Transverse colon (tissue), 4 donors: ENCODE results near the gene SSBP2. TPM values are rescaled to one million over a fixed set of nuclear protein-coding genes. Genes with fewer than 3 reads are reported as not detected.

Experiments used
- DNase-seq: peaks from one replicate; pipeline ENCODE4 v3.0.0-alpha.2; 2019
- H3K27ac ChIP-seq, 4 donors: fragments of 200-600 bp; sonication (generic); 2 replicates each; pipeline ENCODE4 v1.5.1; 2016 to 2018; ENCODE audit warnings: inconsistent platforms in 4 of 4
- H3K27me3 ChIP-seq: fragments of 200-600 bp; sonication (generic); 2 replicates; pipeline ENCODE4 v1.5.1; 2017; ENCODE audit warnings: inconsistent platforms
- H3K36me3 ChIP-seq, 4 donors: fragments of 200-600 bp; sonication (generic); 2 replicates each; pipeline ENCODE4 v1.5.1; 2017 to 2019; ENCODE audit warnings: inconsistent platforms in 4 of 4
- H3K4me1 ChIP-seq, 4 donors: fragments of 200-600 bp; sonication (generic); 2 replicates each; pipeline ENCODE4 v1.5.1; 2017 to 2020; ENCODE audit warnings: inconsistent platforms in 4 of 4
- H3K4me3 ChIP-seq, 4 donors: fragments of 200-600 bp; sonication (generic); 1 replicate in 1 of 4; 2 replicates in 3 of 4; pipeline versions ENCODE4 v1.5.1 to v1.6.1; 2017 to 2019; ENCODE audit warnings: inconsistent platforms in 4 of 4
- H3K9me3 ChIP-seq, 2 donors: fragments of 200-600 bp; sonication (generic); 2 replicates each; pipeline ENCODE4 v1.5.1; 2017 to 2019; ENCODE audit warnings: inconsistent platforms in 2 of 2
- EP300 ChIP-seq: sonication (generic); formaldehyde crosslinking; IDR thresholded peaks from one replicate; pipeline ENCODE4 v1.6.1; 2017; ENCODE audit warnings: antibody characterized with exemption, low read depth
- POLR2A ChIP-seq: fragments of 450-650 bp; IDR thresholded peaks from one replicate; pipeline ENCODE4 v1.6.1; 2016; ENCODE audit warnings: antibody characterized with exemption, mild to moderate bottlenecking, moderate library complexity
- POLR2AphosphoS5 ChIP-seq, 3 donors: sonication (generic); formaldehyde crosslinking; IDR thresholded peaks; one replicate each; pipeline ENCODE4 v1.6.1; 2016; ENCODE audit warnings: antibody characterized with exemption in 3 of 3
- WGBS, 2 donors: methylation state at CpG; one replicate each; pipeline ENCODE4 v1.1.5; 2018; ENCODE audit warnings: low coverage in 1 of 2; 5-methylcytosine and 5-hydroxymethylcytosine counted together
- in situ Hi-C, 4 donors: fragments of 200-750 bp; cut with MboI; loops; one replicate each; pipeline versions ENCODE4 v1.15.0 to v1.15.1; 2017; ENCODE audit warnings: low sequenced_read_pairs in 3 of 4, low pct_ligation_motif_present in 1 of 4, low pct_unique_long_range_greater_than_20kb in 1 of 4
- intact Hi-C: fragments of 100-400 bp; cut with DNase I; formaldehyde crosslinking; loops from one replicate; pipeline ENCODE4 v1.15.1; 2023; ENCODE audit warnings: low total_unique reads
- total RNA-seq, 4 donors: library from RNA; depleted of rRNA; stranded (reverse); fragments of >200 nt; gene quantifications; one replicate each; pipeline ENCODE4 v1.1.0, GENCODE V29; 2016
- TF ChIP-seq, protein P1 (sequence below), 5 experiments: fragments of 200-600 bp in 3 of 5; fragments of 450-650 bp in 2 of 5; sonication (generic) in 3 of 5; IDR thresholded peaks; 1 replicate in 2 of 5; 2 replicates in 3 of 5; pipeline ENCODE4 v1.5.1; 2016 to 2017; ENCODE audit warnings: antibody characterized with exemption in 5 of 5, inconsistent platforms in 3 of 5, mild to moderate bottlenecking in 2 of 5, moderate library complexity in 1 of 5

The SSBP2 gene
- total RNA-seq, 4 donors from 2014 or later = 22.8 to 50.4 (median 34.4) TPM

DNA sequence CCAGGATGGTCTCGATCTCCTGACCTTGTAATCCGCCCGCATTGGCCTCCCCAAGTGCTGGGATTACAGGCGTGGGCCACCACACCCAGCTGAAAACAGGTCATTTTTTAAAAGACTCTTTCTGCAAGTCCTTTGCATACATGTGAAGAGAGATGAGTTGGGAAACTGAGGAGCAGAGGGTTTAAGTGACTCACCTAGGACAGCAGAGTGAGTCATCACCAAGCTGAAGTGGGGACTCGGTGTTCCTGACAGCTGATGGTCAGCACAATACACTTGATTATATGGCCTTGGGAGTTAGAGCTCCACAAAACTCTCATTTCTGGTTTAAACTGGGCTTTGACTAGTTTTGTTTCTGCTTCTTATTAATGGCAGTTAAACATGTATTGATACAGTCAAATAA is 38.1 kb upstream of the SSBP2 start:
- H3K4me1 ChIP-seq = peaks cover 8 to 21% (median 14%) of the 10 kb centered on the region in 4 donors
- no peak overlapping the region for H3K27ac ChIP-seq
- intact Hi-C loops = loop anchor here (2.0 kb wide), 1 partner anchor 62 kb away; no protein-coding TSS in a partner anchor

DNA sequence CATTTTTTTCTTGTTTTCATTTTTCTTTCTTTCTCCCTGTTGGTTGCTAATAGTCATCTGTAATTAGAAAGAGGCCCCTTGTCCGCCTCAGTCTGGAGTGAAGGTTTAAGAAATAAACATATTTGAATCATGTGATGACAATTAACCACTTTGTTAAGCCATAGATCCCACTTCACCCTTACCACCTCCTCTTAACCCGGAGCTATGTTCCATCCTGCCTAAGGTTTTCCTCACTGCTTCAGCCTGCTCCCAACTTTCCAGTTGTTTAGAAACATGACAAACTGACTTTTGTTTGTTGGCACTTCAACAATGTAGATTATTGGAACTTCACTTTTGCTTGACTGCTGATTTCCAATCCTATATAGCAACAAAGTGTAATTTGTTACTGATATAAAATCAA is 37.4 kb upstream of the SSBP2 start:
- no peaks in the 10 kb centered on the region for H3K9me3 ChIP-seq
- H3K36me3 ChIP-seq = no peaks in the 10 kb centered on the region
- H3K27me3 ChIP-seq = no peaks in the 10 kb centered on the region
- TF ChIP-seq POLR2A (no peak), EP300 (no peak), POLR2AphosphoS5 (IDR thresholded peaks at IDR 0.05) (no peak)
- TF ChIP-seq, protein P1, sequence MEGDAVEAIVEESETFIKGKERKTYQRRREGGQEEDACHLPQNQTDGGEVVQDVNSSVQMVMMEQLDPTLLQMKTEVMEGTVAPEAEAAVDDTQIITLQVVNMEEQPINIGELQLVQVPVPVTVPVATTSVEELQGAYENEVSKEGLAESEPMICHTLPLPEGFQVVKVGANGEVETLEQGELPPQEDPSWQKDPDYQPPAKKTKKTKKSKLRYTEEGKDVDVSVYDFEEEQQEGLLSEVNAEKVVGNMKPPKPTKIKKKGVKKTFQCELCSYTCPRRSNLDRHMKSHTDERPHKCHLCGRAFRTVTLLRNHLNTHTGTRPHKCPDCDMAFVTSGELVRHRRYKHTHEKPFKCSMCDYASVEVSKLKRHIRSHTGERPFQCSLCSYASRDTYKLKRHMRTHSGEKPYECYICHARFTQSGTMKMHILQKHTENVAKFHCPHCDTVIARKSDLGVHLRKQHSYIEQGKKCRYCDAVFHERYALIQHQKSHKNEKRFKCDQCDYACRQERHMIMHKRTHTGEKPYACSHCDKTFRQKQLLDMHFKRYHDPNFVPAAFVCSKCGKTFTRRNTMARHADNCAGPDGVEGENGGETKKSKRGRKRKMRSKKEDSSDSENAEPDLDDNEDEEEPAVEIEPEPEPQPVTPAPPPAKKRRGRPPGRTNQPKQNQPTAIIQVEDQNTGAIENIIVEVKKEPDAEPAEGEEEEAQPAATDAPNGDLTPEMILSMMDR (IDR thresholded peaks at IDR 0.05) = no peak
- peak overlapping the region; percentile 23 to 66 (median 46) for H3K27ac ChIP-seq
- intact Hi-C loops (loop anchor here (2.0 kb wide), 1 partner anchor 62 kb away; no protein-coding TSS in a partner anchor), in situ Hi-C loops (loop anchor here in 1 of 4 donors (5.0 kb wide), 1 partner anchor 64 kb away; no protein-coding TSS in a partner anchor)
- WGBS, 2 donors = 56 to 80% methylated on average over 1 to 2 of the region's 2 CpGs
- peaks cover 8 to 24% (median 14%) of the 10 kb centered on the region in 4 donors for H3K4me1 ChIP-seq
- DNase-seq = no peak
- H3K4me3 ChIP-seq = no peak overlapping the region

More for the DNA sequence above, 38.1 kb upstream of the SSBP2 start:
- in situ Hi-C loops = loop anchor here in 1 of 4 donors (5.0 kb wide), 1 partner anchor 63 kb away; no protein-coding TSS in a partner anchor
- TF ChIP-seq, protein P1 (IDR thresholded peaks at IDR 0.05) = no peak
- TF ChIP-seq POLR2AphosphoS5 (IDR thresholded peaks at IDR 0.05) = no peak
- TF ChIP-seq EP300 = no peak
- DNase-seq = no peak
- Histone ChIP-seq H3K27me3 (no peaks in the 10 kb centered on the region), H3K9me3 (no peaks in the 10 kb centered on the region), H3K36me3 (no peaks in the 10 kb centered on the region), H3K4me3 (no peak overlapping the region)
- WGBS, 2 donors = 90% methylated on average over 5 of the region's 5 CpGs; no CpG with 5 or more reads in 1 of the 2 donors

DNA sequence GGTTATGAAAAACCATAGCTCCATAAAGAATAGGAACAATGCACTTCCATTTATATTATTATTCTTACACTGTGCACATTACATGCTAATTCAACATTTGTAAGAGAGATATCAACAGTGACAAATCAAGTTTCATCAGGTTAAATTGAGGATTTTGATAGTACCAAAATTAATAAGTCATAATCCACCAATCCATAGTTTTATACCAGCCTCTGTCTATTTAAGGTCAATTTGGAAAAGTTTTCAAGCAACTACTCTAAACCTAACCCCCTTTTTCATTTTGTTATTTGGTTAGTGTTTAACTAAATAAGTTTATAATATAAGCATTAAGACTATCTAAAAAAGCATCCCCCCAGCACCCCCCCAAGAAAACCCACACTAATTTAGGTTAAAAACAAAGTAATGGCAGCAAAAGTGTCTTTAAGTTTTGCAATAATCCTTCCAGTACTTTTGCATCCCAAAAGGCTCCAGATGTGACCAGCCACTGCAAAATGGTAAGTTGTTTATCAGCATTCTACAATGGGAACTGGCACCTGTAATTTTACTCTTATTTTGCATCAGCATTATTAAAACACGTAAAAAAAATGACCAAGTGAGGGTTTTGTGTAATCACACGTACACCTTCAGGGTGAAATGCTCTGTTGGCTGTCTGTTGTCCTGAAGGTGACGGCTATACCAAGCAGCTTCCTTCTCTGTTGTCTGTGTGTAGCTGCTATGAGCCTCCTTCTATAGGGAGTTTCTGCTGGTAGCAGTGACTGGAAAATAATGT is 36.8 kb upstream of the SSBP2 start:
- no peaks in the 10 kb centered on the region for H3K27me3 ChIP-seq
- peaks cover 8 to 24% (median 14%) of the 10 kb centered on the region in 4 donors for H3K4me1 ChIP-seq
- peak overlapping the region; percentile 23 to 66 (median 46) for H3K27ac ChIP-seq
- no peaks in the 10 kb centered on the region for H3K36me3 ChIP-seq
- WGBS, 2 donors = 13 to 21% methylated on average over 3 of the region's 3 CpGs
- H3K9me3 ChIP-seq = no peaks in the 10 kb centered on the region
- in situ Hi-C loops (loop anchor here in 1 of 4 donors (5.0 kb wide), 1 partner anchor 65 kb away; no protein-coding TSS in a partner anchor), intact Hi-C loops (loop anchor here (2.0 kb wide), 2 partner anchors 39 to 63 kb away; no protein-coding TSS in a partner anchor)
- H3K4me3 ChIP-seq = no peak overlapping the region
- TF ChIP-seq POLR2AphosphoS5 (IDR thresholded peaks at IDR 0.05) = peak; percentile 22 to 56 (median 45)
- TF ChIP-seq POLR2A = no peak
- TF ChIP-seq EP300 = no peak
- TF ChIP-seq, protein P1 (IDR thresholded peaks at IDR 0.05) = no peak
- DNase-seq = peak; percentile 55

DNA sequence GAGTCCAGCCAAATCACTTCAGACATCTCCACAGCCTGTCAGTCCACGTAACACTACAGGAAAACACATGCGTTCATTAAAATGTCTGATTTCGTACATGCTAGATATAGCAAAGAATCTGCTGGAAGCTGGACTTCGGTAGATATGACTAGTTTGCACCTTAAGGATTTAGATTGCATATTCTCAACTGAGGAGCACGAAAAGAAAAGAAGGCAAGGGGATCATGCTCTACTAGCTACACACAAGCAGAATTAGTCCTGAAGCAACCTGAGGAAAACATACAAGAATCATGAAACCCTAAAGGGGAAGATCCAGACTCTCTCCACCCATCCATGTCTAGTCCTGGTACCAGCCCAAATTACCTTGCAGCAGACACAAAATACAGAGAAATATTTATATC is 36.1 kb upstream of the SSBP2 start:
- Histone ChIP-seq H3K27ac (peak overlapping the region in 3 of 4 donors; percentile 29 to 66 (median 63)), H3K4me1 (peaks cover 8 to 24% (median 14%) of the 10 kb centered on the region in 4 donors), H3K27me3 (no peaks in the 10 kb centered on the region), H3K4me3 (no peak overlapping the region), H3K9me3 (no peaks in the 10 kb centered on the region), H3K36me3 (no peaks in the 10 kb centered on the region)
- WGBS, 2 donors = 67 to 88% methylated on average over 5 of the region's 5 CpGs
- no peak for DNase-seq
- in situ Hi-C loops = loop anchor here in 1 of 4 donors (5.0 kb wide), 1 partner anchor 65 kb away; no protein-coding TSS in a partner anchor
- intact Hi-C loops = loop anchor here (2.0 kb wide), 1 partner anchor 38 kb away; no protein-coding TSS in a partner anchor
- TF ChIP-seq, protein P1 (IDR thresholded peaks at IDR 0.05) = no peak
- TF ChIP-seq POLR2A (no peak), POLR2AphosphoS5 (IDR thresholded peaks at IDR 0.05) (no peak), EP300 (no peak)
